ENCODE measurements around the gene ITPR1. TPM values are rescaled to one million over a fixed set of nuclear protein-coding genes. Genes with fewer than 3 reads are reported as not detected.

ITPR1 gene
- total RNA-seq, 2 donors from 2014 or later = 7.0 to 18.2 TPM

DNA sequence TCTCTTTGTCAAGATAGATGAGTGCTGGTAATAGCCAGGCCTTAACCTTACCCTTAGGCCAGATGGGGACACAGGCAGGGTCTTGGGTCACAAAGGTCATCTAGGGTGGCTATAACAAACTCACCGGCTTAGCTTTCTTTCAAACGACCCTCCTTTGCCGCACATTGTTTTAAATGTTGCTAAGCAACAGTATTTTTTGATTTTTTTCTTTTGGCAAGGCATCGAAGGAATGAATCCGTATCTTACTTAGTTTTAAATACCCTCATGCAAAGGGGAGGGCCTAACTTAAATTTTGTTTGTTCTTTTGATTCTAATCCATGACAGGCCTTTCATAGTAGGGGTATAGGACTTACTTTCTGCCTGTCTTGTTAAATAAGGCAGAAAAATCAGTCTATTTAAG, 35.2 kb downstream of the ITPR1 start:
- Histone ChIP-seq H3K9me3 (no peaks in the 10 kb centered on the region), H3K36me3 (no peaks in the 10 kb centered on the region), H3K4me1 (no peaks in the 10 kb centered on the region), H3K4me3 (no peak overlapping the region), H3K27ac (no peak overlapping the region), H3K9ac (ENCODE audit: low read depth in 2 of 2, low read length in 2 of 2) (no peak overlapping the region), H3K27me3 (no peaks in the 10 kb centered on the region)
- DNase-seq = no peak
- TF ChIP-seq CTCF (IDR thresholded peaks at IDR 0.05) = no peak
- intact Hi-C loops (cut with DNase I) = no loop called here

DNA sequence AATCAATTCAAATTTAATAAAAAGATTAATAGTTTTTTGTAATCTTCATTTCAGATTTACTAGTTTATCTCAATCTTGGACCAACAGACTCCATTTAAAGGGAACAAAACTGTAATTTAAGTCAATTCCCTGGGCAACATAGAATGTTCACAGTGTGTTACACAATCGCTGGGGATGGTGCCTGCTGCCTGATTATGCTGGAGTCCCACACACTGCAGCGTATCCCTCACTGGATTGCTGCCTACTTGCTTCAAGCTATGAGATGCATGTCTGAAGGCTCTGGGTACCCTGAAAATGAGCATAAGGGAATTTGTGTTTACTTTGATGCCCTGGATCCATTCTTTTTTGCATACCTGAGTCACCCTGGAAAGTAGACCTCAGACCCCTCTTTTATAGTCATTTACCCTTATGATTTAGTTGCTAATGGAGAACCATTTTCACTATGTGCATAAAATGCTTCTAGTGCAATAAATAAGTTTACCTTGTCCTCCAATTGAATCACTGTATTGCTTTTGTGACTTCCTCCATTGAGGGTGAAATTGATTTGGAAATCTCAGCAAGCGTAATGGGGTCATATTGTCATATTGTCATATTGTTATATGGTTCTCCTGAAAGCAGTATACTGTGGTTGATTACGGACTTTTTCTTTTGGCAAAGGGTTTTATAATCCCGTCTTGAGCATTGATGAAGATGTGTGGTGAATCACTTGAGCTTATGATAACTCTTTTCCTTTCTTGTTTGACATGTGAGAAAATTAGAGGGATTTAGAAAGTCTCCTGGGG, 35.9 kb downstream of the ITPR1 start:
- H3K36me3 ChIP-seq = no peaks in the 10 kb centered on the region
- H3K27ac ChIP-seq = no peak overlapping the region
- H3K9ac ChIP-seq (ENCODE audit: low read depth in 2 of 2, low read length in 2 of 2) = no peak overlapping the region
- intact Hi-C loops (cut with DNase I) = no loop called here
- H3K4me1 ChIP-seq = no peaks in the 10 kb centered on the region
- TF ChIP-seq CTCF (IDR thresholded peaks at IDR 0.05) = no peak
- DNase-seq = no peak
- no peak overlapping the region for H3K4me3 ChIP-seq
- H3K27me3 ChIP-seq = no peaks in the 10 kb centered on the region
- no peaks in the 10 kb centered on the region for H3K9me3 ChIP-seq

DNA sequence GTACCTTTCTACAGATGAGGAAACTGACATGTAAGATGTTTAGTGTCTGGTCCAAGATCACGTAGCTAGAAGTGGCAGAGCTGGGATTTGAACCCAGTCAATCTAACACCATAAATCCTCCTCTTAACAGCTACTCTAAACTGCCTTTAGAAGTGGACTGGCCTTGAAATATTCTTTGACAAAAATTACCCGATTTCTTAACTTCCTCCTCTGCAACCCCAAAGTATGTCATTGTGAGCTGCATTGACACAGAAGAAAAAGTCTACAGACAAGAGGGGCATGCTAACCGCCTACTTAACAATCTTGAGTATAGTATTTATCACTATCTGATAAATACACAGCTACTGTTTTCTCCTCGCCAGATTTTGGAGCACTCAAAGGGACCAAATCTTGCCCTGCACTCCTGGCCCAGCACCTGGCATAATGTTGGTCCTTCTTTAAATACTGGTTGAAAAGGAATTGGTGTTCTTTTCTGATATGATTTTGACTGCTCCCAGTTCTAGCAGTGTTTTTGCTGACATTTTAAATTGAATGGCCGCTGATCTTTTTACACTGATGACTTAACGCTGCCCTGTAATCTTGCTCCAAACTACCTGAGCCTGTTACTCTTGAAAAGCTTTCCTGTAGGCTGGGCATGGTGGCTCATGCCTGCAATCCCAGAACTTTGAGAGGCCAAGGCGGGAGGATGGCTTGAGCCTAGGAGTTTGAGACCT, 36.9 kb downstream of the ITPR1 start:
- no peaks in the 10 kb centered on the region for H3K9me3 ChIP-seq
- no peak for TF ChIP-seq CTCF (IDR thresholded peaks at IDR 0.05)
- no peak overlapping the region for H3K27ac ChIP-seq
- no peak overlapping the region for H3K9ac ChIP-seq (ENCODE audit: low read depth in 2 of 2, low read length in 2 of 2)
- no peak for DNase-seq
- H3K4me3 ChIP-seq = no peak overlapping the region
- no peaks in the 10 kb centered on the region for H3K4me1 ChIP-seq
- no peaks in the 10 kb centered on the region for H3K36me3 ChIP-seq
- intact Hi-C loops (cut with DNase I) = no loop called here
- H3K27me3 ChIP-seq = no peaks in the 10 kb centered on the region

GRCh38 chr3:4531478-4532025, 38.4 kb downstream of the ITPR1 start:
- Histone ChIP-seq H3K4me3 (no peak overlapping the region), H3K9ac (ENCODE audit: low read depth in 2 of 2, low read length in 2 of 2) (no peak overlapping the region), H3K4me1 (no peaks in the 10 kb centered on the region), H3K9me3 (no peaks in the 10 kb centered on the region), H3K27me3 (no peaks in the 10 kb centered on the region), H3K27ac (no peak overlapping the region), H3K36me3 (no peaks in the 10 kb centered on the region)
- DNase-seq = no peak
- intact Hi-C loops (cut with DNase I) = no loop called here
- no peak for TF ChIP-seq CTCF (IDR thresholded peaks at IDR 0.05)

DNA sequence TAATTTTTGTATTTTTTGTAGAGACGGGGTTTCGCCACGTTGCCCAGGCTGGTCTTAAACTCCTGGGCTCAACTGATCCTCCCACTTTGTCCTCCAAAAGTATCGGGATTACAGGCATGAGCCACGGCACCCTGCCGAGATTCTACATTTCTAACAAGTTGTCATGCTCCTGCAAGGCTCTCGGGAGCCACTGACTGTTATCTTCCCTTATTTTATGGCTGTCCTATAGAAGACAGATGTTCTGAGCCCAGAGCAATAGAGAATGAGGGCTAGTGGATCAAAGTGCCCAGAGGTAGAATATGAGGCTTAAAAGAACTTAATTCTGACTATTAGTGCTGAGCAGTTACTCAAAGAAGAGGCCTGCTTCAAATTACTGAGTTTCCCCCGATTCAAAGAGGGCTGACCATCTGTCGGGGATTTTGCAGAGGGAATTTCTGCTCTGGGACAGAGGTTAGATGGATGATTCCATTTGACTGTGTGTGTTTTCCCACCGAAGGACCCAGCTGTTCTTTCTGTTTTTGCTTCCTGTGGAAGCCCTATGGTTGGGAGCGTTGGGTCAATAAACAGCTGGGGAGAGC, 39.5 kb downstream of the ITPR1 start:
- peak overlapping the region; percentile 6 for H3K27ac ChIP-seq
- H3K27me3 ChIP-seq = no peaks in the 10 kb centered on the region
- no peak for DNase-seq
- no peak overlapping the region for H3K4me3 ChIP-seq
- intact Hi-C loops (cut with DNase I) = no loop called here
- no peaks in the 10 kb centered on the region for H3K36me3 ChIP-seq
- no peaks in the 10 kb centered on the region for H3K4me1 ChIP-seq
- H3K9ac ChIP-seq (ENCODE audit: low read depth in 2 of 2, low read length in 2 of 2) = no peak overlapping the region
- TF ChIP-seq CTCF (IDR thresholded peaks at IDR 0.05) = no peak
- H3K9me3 ChIP-seq = no peaks in the 10 kb centered on the region
